Lung (tissue), 12 donors: ENCODE measurements around the gene PLEKHF1. TPM values are rescaled to one million over a fixed set of nuclear protein-coding genes. Genes with fewer than 3 reads are reported as not detected.

Source experiments
- ATAC-seq: fragments of 200-7000 bp; cut with Tn5 transposase; one replicate; pipeline ENCODE4 v1.9.1; 2020; ENCODE audit warnings: moderate number of reproducible peaks; ENCODE audit not compliant: insufficient read depth, low FRiP score
- DNase-seq, 3 donors: peaks; one replicate each; pipeline ENCODE4 v3.0.0-alpha.2; 2013 to 2017
- H3K27ac ChIP-seq, 2 donors: one replicate each; pipeline ENCODE4 v1.5.1; 2013; ENCODE audit warnings: mild to moderate bottlenecking in 2 of 2, moderate library complexity in 2 of 2, control low read depth in 1 of 2, inconsistent platforms in 1 of 2, low read depth in 1 of 2, low read length in 1 of 2
- H3K27me3 ChIP-seq, 3 donors: one replicate each; pipeline ENCODE4 v1.5.1; 2013; ENCODE audit warnings: low read length in 2 of 3; ENCODE audit not compliant: control insufficient read depth in 3 of 3, insufficient read depth in 3 of 3
- H3K36me3 ChIP-seq, 4 donors: one replicate each; pipeline ENCODE4 v1.5.1; 2013; ENCODE audit warnings: low read length in 4 of 4, mild to moderate bottlenecking in 1 of 4, moderate library complexity in 1 of 4; ENCODE audit not compliant: control insufficient read depth in 4 of 4, insufficient read depth in 4 of 4
- H3K4me1 ChIP-seq, 5 donors: one replicate each; pipeline ENCODE4 v1.5.1; 2013; ENCODE audit warnings: low read length in 5 of 5, mild to moderate bottlenecking in 2 of 5, moderate library complexity in 1 of 5; ENCODE audit not compliant: control insufficient read depth in 5 of 5, insufficient read depth in 5 of 5
- H3K4me3 ChIP-seq: one replicate; pipeline ENCODE4 v1.5.1; 2013; ENCODE audit warnings: mild to moderate bottlenecking, control low read depth, moderate library complexity
- H3K9ac ChIP-seq, 2 donors: one replicate each; pipeline ENCODE4 v1.5.1; 2013; ENCODE audit warnings: low read length in 2 of 2, control low read depth in 1 of 2; ENCODE audit not compliant: insufficient read depth in 1 of 2
- H3K9me3 ChIP-seq, 4 donors: one replicate each; pipeline ENCODE4 v1.5.1; 2013; ENCODE audit warnings: low read length in 3 of 4, mild to moderate bottlenecking in 1 of 4, moderate library complexity in 1 of 4; ENCODE audit not compliant: control insufficient read depth in 4 of 4, insufficient read depth in 3 of 4
- WGBS, 2 donors: extraction: QIAGEN DNeasy Blood & Tissue Kit; methylation state at CpG; one replicate each; pipeline ENCODE4 v1.1.7; 2013; 5-methylcytosine and 5-hydroxymethylcytosine counted together
- polyA plus RNA-seq, 2 donors: library from polyadenylated mRNA; stranded (reverse); fragments of 200-250 nt; gene quantifications; one replicate each; pipeline ENCODE4 v1.2.1, GENCODE V29; 2013
- total RNA-seq, 2 donors: library from RNA; depleted of rRNA in 1 of 2; stranded (reverse); fragments of >200 nt in 1 of 2; gene quantifications; one replicate each; pipeline ENCODE4 v1.2.1, GENCODE V29; 2014 to 2021
- TF ChIP-seq, protein P1 (sequence below): IDR thresholded peaks from 2 replicates; pipeline ENCODE4 v1.5.1; 2012; ENCODE audit warnings: mild to moderate bottlenecking; ENCODE audit errors: control extremely low read depth, extremely low read depth
- donor health status: control.
- donor health status: control.
- donor health status: Bipolar disorder and iron deficiency.
- donor health status: healthy.
- donor health status: DM: yes; HTN: yes; CAD: no.

Gene PLEKHF1
- total and polyA plus RNA-seq, 4 donors: 5.7 to 13.2 (median 10.4) TPM

DNA sequence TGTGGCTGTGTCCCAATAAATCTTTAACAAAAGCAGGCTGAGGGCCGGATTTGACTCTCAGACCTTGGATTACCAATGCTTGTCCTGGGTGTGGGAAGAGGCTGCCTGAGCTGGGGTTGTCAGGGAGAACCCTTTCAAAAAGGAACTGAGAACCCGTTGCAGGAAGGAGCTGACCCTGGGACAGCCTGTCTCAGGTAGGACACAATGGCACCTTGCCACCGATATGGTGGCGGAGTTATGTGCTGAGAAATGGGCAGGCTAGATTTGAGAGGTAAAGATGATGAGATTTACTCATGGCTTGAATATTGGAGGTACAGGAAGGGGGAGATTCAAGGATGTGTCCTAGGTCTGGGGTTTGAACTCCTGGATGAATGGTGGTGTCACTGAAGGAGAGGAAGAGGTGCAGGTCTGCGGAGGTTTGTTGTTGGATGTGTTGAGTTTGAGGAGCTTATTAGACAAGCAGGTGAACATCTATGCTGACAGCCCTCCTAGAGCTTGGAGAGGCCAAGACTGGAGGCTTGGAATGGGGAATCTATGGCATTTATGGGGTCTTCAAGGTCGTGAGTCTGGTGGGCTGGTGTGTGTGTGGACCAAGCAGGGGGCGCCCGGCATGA is 7.2 kb downstream of the PLEKHF1 start:
- no peak for ATAC-seq
- H3K27ac ChIP-seq: peak overlapping the region; percentile 16 to 80

DNA sequence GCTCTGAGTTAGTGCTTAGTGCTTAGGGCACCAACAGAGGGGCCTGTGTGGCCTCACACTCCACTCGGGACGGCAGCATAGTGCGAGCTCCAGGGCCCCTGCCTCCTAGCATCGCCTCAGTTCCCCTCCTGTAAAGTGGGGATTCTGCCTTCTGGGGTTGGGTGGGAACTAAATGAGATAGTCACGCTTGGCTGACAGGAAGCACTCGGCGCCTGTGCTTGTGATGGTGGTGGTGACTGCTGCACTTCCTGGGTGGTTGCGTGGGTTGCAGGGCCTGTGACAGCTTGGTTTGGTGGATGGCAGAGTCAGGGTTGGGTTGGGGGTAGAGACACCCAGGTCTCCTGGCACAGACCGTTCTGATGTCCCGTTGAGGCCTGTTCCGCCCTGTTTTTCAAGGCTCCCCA is 7.7 kb downstream of the PLEKHF1 start:
- Histone ChIP-seq H3K36me3 (peaks cover 0 to 23% (median 7%) of the 10 kb centered on the region in 4 donors), H3K9me3 (no peaks in the 10 kb centered on the region), H3K4me1 (peaks cover 0 to 12% (median 0%) of the 10 kb centered on the region in 5 donors), H3K27me3 (no peaks in the 10 kb centered on the region), H3K4me3 (no peak overlapping the region), H3K27ac (peak overlapping the region; percentile 16 to 80), H3K9ac (no peak overlapping the region)
- TF ChIP-seq, protein P1, sequence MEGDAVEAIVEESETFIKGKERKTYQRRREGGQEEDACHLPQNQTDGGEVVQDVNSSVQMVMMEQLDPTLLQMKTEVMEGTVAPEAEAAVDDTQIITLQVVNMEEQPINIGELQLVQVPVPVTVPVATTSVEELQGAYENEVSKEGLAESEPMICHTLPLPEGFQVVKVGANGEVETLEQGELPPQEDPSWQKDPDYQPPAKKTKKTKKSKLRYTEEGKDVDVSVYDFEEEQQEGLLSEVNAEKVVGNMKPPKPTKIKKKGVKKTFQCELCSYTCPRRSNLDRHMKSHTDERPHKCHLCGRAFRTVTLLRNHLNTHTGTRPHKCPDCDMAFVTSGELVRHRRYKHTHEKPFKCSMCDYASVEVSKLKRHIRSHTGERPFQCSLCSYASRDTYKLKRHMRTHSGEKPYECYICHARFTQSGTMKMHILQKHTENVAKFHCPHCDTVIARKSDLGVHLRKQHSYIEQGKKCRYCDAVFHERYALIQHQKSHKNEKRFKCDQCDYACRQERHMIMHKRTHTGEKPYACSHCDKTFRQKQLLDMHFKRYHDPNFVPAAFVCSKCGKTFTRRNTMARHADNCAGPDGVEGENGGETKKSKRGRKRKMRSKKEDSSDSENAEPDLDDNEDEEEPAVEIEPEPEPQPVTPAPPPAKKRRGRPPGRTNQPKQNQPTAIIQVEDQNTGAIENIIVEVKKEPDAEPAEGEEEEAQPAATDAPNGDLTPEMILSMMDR: no peak
- WGBS, 2 donors: 76 to 78% methylated on average over 11 of the region's 11 CpGs
- DNase-seq: peak in 1 of 3 donors; percentile 5
- no peak for ATAC-seq

More for the DNA sequence above, 7.2 kb downstream of the PLEKHF1 start:
- Histone ChIP-seq H3K4me1 (peaks cover 0 to 16% (median 3%) of the 10 kb centered on the region in 5 donors), H3K9ac (no peak overlapping the region), H3K4me3 (no peak overlapping the region), H3K27me3 (no peaks in the 10 kb centered on the region), H3K36me3 (peaks cover 0 to 23% (median 7%) of the 10 kb centered on the region in 4 donors), H3K9me3 (no peaks in the 10 kb centered on the region)
- 88 to 91% methylated on average over 8 of the region's 8 CpGs for WGBS, 2 donors
- DNase-seq: peak in 1 of 3 donors; percentile 8
- TF ChIP-seq, protein P1: no peak

DNA sequence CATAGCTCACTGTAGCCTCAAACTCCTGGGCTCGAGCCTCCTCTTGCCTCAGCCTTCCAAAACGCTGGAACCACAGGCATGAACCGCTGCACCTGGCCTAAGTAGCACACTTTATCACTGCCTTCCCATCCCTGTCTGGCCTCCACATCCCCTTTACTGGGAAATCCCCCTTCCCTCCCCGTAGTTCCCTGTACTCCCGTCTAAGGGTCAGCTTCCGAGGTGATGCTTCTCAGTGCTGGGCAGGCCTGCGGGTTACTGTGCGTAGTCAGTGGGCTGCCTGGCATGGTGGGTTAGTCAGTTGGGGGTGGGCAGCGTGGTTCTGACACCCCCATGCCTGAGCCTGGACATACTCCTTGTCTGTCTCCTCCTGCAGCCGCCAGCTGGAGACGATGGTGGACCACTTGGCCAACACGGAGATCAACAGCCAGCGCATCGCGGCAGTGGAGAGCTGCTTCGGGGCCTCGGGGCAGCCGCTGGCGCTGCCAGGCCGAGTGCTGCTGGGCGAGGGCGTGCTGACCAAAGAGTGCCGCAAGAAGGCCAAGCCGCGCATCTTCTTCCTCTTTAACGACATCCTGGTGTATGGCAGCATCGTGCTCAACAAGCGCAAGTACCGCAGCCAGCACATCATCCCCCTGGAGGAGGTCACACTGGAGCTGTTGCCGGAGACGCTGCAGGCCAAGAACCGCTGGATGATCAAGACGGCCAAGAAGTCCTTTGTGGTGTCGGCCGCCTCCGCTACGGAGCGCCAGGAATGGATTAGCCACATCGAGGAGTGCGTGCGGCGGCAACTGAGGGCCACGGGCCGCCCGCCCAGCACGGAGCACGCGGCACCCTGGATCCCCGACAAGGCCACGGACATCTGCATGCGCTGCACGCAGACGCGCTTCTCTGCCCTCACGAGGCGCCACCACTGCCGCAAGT is 8.4 kb downstream of the PLEKHF1 start:
- H3K27ac ChIP-seq: peak overlapping the region in 1 of 2 donors; percentile 80
- no peak overlapping the region for H3K4me3 ChIP-seq
- no peaks in the 10 kb centered on the region for H3K27me3 ChIP-seq
- no peak overlapping the region for H3K9ac ChIP-seq
- TF ChIP-seq, protein P1: no peak
- no peaks in the 10 kb centered on the region for H3K9me3 ChIP-seq
- peak in 1 of 3 donors; percentile 8 for DNase-seq
- 92 to 94% methylated on average over 50 to 57 of the region's 57 CpGs for WGBS, 2 donors
- H3K36me3 ChIP-seq: peaks cover 0 to 23% (median 7%) of the 10 kb centered on the region in 4 donors
- ATAC-seq: no peak
- H3K4me1 ChIP-seq: peaks cover 0 to 18% (median 0%) of the 10 kb centered on the region in 5 donors
